Activated CD8-positive, alpha-beta T cell treated with anti-CD3 and anti-CD28 coated beads for 36 hours (primary cell): ENCODE results near the gene ERCC6L2. TPM values are rescaled to one million over a fixed set of nuclear protein-coding genes. Genes with fewer than 3 reads are reported as not detected.

Experiments
- ATAC-seq: fragments of 200-7000 bp; cut with Tn5 transposase; one replicate; pipeline ENCODE4 v1.10.0; 2021; ENCODE audit warnings: mild to moderate bottlenecking, moderate library complexity
- CTCF ChIA-PET: fragments of 350-600 bp; sonication (Branson Sonifier 250); formaldehyde crosslinking; loops from one replicate; lab custom pipeline; 2021; ENCODE audit warnings: antibody characterized with exemption; lab: Charles Lee
- POLR2A ChIA-PET: fragments of 350-600 bp; sonication (Branson Sonifier 250); formaldehyde crosslinking; loops from one replicate; lab custom pipeline; 2021; ENCODE audit warnings: antibody characterized with exemption; lab: Charles Lee
- DNase-seq: peaks from one replicate; pipeline ENCODE4 v3.0.0-alpha.2; 2020
- H3K27ac Mint-ChIP-seq: one replicate; pipeline ENCODE4 v1.8.0; 2021; ENCODE audit warnings: mild to moderate bottlenecking, mixed read lengths
- H3K27me3 Mint-ChIP-seq: one replicate; pipeline ENCODE4 v1.8.0; 2021; ENCODE audit warnings: mixed read lengths
- H3K36me3 Mint-ChIP-seq: one replicate; pipeline ENCODE4 v1.8.0; 2021; ENCODE audit warnings: low read depth, mixed read lengths
- H3K4me1 Mint-ChIP-seq: one replicate; pipeline ENCODE4 v1.8.0; 2021; ENCODE audit warnings: low read depth, mixed read lengths
- H3K4me3 Mint-ChIP-seq: one replicate; pipeline ENCODE4 v1.8.0; 2021; ENCODE audit warnings: mild to moderate bottlenecking, moderate library complexity, mixed read lengths
- H3K9me3 Mint-ChIP-seq: one replicate; pipeline ENCODE4 v1.8.0; 2021; ENCODE audit warnings: mixed read lengths
- intact Hi-C: fragments of 100-400 bp; cut with micrococcal nuclease; formaldehyde crosslinking; loops from one replicate; pipeline ENCODE4 v1.10.0; 2022
- total RNA-seq, 2 experiments: library from RNA; stranded (reverse); gene quantifications; one replicate each; pipeline ENCODE4 v1.2.3, GENCODE V29; 2021
- TF ChIP-seq, protein P1 (sequence below): fragments of 200-600 bp; IDR thresholded peaks from one replicate; pipeline ENCODE4 v1.8.0; 2022; ENCODE audit warnings: antibody characterized with exemption, mild to moderate bottlenecking

ERCC6L2 gene
- total RNA-seq, 2 experiments from 2014 or later, result 31.2 to 34.7 TPM

GRCh38 chr9:96009690-96010472 is 134.4 kb downstream of the ERCC6L2 start:
- Mint-ChIP-seq H3K27me3 (no peaks in the 10 kb centered on the region), H3K4me3 (no peak overlapping the region)

DNA sequence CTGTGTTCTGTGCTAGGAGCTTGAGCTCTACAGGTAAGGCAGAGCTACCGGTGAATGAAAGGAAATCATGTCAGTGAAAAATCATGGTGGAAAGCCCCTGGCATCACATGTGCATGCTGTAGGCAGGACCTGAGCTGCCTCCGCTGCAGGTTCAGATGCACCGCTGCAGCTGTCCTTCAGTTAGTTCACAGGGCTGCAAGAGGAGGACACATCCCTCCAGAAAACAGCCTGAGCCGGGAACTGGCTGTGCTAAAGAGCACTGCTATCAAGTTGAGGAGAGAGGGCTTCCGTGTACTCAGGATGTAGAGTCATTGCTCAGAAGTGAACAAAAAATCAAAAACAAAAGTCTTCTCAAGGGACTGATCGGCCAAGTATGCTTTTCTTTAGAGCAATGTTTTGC is 138.6 kb downstream of the ERCC6L2 start:
- peaks cover 5% of the 10 kb centered on the region for H3K9me3 Mint-ChIP-seq
- CTCF ChIA-PET, result interaction anchor here (0.7 kb wide), 1 partner anchor 203 kb away, joined by 3 read pairs; no protein-coding TSS in a partner anchor
- H3K36me3 Mint-ChIP-seq, result peaks cover 34% of the 10 kb centered on the region
- H3K27ac Mint-ChIP-seq, result peak overlapping the region; percentile 100
- DNase-seq, result peak; percentile 74
- intact Hi-C loops, result no loop called here
- ATAC-seq, result peak; percentile 45
- H3K4me3 Mint-ChIP-seq, result peak overlapping the region; percentile 60
- H3K4me1 Mint-ChIP-seq, result peaks cover 56% of the 10 kb centered on the region
- TF ChIP-seq, protein P1, sequence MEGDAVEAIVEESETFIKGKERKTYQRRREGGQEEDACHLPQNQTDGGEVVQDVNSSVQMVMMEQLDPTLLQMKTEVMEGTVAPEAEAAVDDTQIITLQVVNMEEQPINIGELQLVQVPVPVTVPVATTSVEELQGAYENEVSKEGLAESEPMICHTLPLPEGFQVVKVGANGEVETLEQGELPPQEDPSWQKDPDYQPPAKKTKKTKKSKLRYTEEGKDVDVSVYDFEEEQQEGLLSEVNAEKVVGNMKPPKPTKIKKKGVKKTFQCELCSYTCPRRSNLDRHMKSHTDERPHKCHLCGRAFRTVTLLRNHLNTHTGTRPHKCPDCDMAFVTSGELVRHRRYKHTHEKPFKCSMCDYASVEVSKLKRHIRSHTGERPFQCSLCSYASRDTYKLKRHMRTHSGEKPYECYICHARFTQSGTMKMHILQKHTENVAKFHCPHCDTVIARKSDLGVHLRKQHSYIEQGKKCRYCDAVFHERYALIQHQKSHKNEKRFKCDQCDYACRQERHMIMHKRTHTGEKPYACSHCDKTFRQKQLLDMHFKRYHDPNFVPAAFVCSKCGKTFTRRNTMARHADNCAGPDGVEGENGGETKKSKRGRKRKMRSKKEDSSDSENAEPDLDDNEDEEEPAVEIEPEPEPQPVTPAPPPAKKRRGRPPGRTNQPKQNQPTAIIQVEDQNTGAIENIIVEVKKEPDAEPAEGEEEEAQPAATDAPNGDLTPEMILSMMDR, result no peak
- POLR2A ChIA-PET, result interaction anchor here (1.1 to 1.7 kb wide), 2 partner anchors 12 to 139 kb away, joined by 3 to 4 read pairs; partner anchors contain the start of gene ERCC6L2
- no peaks in the 10 kb centered on the region for H3K27me3 Mint-ChIP-seq

More at GRCh38 chr9:96009690-96010472, 134.4 kb downstream of the ERCC6L2 start:
- POLR2A ChIA-PET, result interaction anchor here (1.0 to 1.4 kb wide), 4 partner anchors 9 to 44 kb away, joined by 3 to 5 read pairs (median 3); no protein-coding TSS in a partner anchor
- intact Hi-C loops, result no loop called here
- H3K9me3 Mint-ChIP-seq, result peaks cover 3% of the 10 kb centered on the region
- ATAC-seq, result peak; percentile 79
- TF ChIP-seq, protein P1, result no peak
- CTCF ChIA-PET, result interaction anchor here (1.4 kb wide), 1 partner anchor 218 kb away, joined by 3 read pairs; no protein-coding TSS in a partner anchor
- peaks cover 24% of the 10 kb centered on the region for H3K4me1 Mint-ChIP-seq
- DNase-seq, result peak; percentile 85
- peaks cover 24% of the 10 kb centered on the region for H3K36me3 Mint-ChIP-seq
- H3K27ac Mint-ChIP-seq, result peak overlapping the region; percentile 90

- POLR2A ChIA-PET, result no interaction called here
- no peaks in the 10 kb centered on the region for H3K27me3 Mint-ChIP-seq
- H3K36me3 Mint-ChIP-seq, result peaks cover 31% of the 10 kb centered on the region
- peak overlapping the region; percentile 100 for H3K27ac Mint-ChIP-seq
- ATAC-seq (peak; percentile 65), DNase-seq (peak; percentile 77)
- H3K4me1 Mint-ChIP-seq, result peaks cover 69% of the 10 kb centered on the region
- H3K9me3 Mint-ChIP-seq, result peaks cover 5% of the 10 kb centered on the region
- TF ChIP-seq, protein P1, result no peak
- H3K4me3 Mint-ChIP-seq, result peak overlapping the region; percentile 31
- intact Hi-C loops, result loop anchor here (5.0 kb wide), 1 partner anchor 134 kb away; no protein-coding TSS in a partner anchor
- CTCF ChIA-PET, result no interaction called here
These were observed 140.6 kb downstream of the ERCC6L2 start for GRCh38 chr9:96015876-96016686.
